Body of pancreas (tissue), 4 donors: ENCODE measurements around the gene C19orf25. TPM values are rescaled to one million over a fixed set of nuclear protein-coding genes. Genes with fewer than 3 reads are reported as not detected.

Source experiments
- ATAC-seq: fragments of 150-250 bp; one replicate; pipeline ENCODE4 v1.9.1; 2016
- DNase-seq, 4 donors: peaks; one replicate each; pipeline ENCODE4 v3.0.0-alpha.2; 2019
- H3K27ac ChIP-seq, 4 donors: fragments of 200-600 bp; sonication (generic); 1 replicate in 3 of 4; 2 replicates in 1 of 4; pipeline versions ENCODE4 v1.5.1 to v1.6.1; 2016 to 2019; ENCODE audit warnings: mild to moderate bottlenecking in 1 of 4, mixed read lengths in 1 of 4, moderate library complexity in 1 of 4
- H3K27me3 ChIP-seq, 2 donors: fragments of 200-600 bp; sonication (generic); one replicate each; pipeline ENCODE4 v1.6.0; 2016; ENCODE audit warnings: mild to moderate bottlenecking in 1 of 2
- H3K36me3 ChIP-seq, 2 donors: fragments of 200-600 bp; sonication (generic); replicated peaks in 1 of 2; 2 replicates each; pipeline ENCODE4 v1.5.1; 2016; ENCODE audit warnings: low read depth in 2 of 2; ENCODE audit not compliant: insufficient read depth in 1 of 2
- H3K4me1 ChIP-seq: fragments of 200-600 bp; sonication (generic); one replicate; pipeline ENCODE4 v1.6.0; 2016
- H3K4me3 ChIP-seq, 2 donors: fragments of 200-600 bp; sonication (generic); 1 replicate in 1 of 2; 2 replicates in 1 of 2; pipeline ENCODE4 v1.5.1; 2016 to 2019
- H3K9me3 ChIP-seq, 3 donors: fragments of 200-600 bp; sonication (generic); 1 replicate in 2 of 3; 2 replicates in 1 of 3; pipeline ENCODE4 v1.5.1; 2016
- CTCF ChIP-seq, 7 experiments: fragments of 450-650 bp in 4 of 7; fragments of 200-600 bp in 3 of 7; sonication (generic) in 3 of 7; IDR thresholded peaks; one replicate each; pipeline ENCODE4 v1.5.1; 2016 to 2019; ENCODE audit warnings: antibody characterized with exemption in 7 of 7
- POLR2A ChIP-seq, 3 donors: fragments of 450-650 bp; IDR thresholded peaks; one replicate each; pipeline ENCODE4 v1.6.1; 2016; ENCODE audit warnings: antibody characterized with exemption in 3 of 3, mild to moderate bottlenecking in 2 of 3
- WGBS, 2 donors: methylation state at CpG; one replicate each; pipeline ENCODE4 v1.1.5; 2017; 5-methylcytosine and 5-hydroxymethylcytosine counted together
- intact Hi-C: fragments of 100-400 bp; cut with DNase I; formaldehyde crosslinking; loops from one replicate; pipeline ENCODE4 v1.15.1; 2023
- total RNA-seq, 2 donors: library from RNA; depleted of rRNA; stranded (reverse); fragments of >200 nt; gene quantifications; one replicate each; pipeline ENCODE4 v1.1.0, GENCODE V29; 2016

Gene C19orf25
- total RNA-seq, 2 donors from 2014 or later: 26.7 to 31.4 TPM

GRCh38 chr19:1429750-1430149, 49.3 kb downstream of the C19orf25 start:
- H3K27me3 ChIP-seq: no peaks in the 10 kb centered on the region
- DNase-seq (no peak), ATAC-seq (peak; percentile 8)
- WGBS, 2 donors: 58 to 67% methylated on average over 3 to 14 of the region's 14 CpGs
- no peak overlapping the region for H3K27ac ChIP-seq
- H3K4me3 ChIP-seq: no peak overlapping the region
- peaks cover 17 to 23% of the 10 kb centered on the region in 2 donors for H3K36me3 ChIP-seq
- no peak for TF ChIP-seq CTCF (IDR thresholded peaks at IDR 0.05)
- no peak for TF ChIP-seq POLR2A (IDR thresholded peaks at IDR 0.05)
- H3K4me1 ChIP-seq: no peaks in the 10 kb centered on the region
- intact Hi-C loops: no loop called here
- no peaks in the 10 kb centered on the region for H3K9me3 ChIP-seq

GRCh38 chr19:1428738-1429391, 50.1 kb downstream of the C19orf25 start:
- ATAC-seq (no peak), DNase-seq (no peak)
- no peak overlapping the region for H3K4me3 ChIP-seq
- H3K27me3 ChIP-seq: no peaks in the 10 kb centered on the region
- H3K27ac ChIP-seq: no peak overlapping the region
- intact Hi-C loops: no loop called here
- H3K4me1 ChIP-seq: no peaks in the 10 kb centered on the region
- 77 to 88% methylated on average over 20 to 37 of the region's 41 CpGs for WGBS, 2 donors
- H3K36me3 ChIP-seq: peaks cover 10 to 21% of the 10 kb centered on the region in 2 donors
- no peaks in the 10 kb centered on the region for H3K9me3 ChIP-seq
- TF ChIP-seq CTCF (IDR thresholded peaks at IDR 0.05) (no peak), POLR2A (IDR thresholded peaks at IDR 0.05) (no peak)

- H3K27me3 ChIP-seq: no peaks in the 10 kb centered on the region
- ATAC-seq (no peak), DNase-seq (no peak)
- intact Hi-C loops: no loop called here
- no peak overlapping the region for H3K27ac ChIP-seq
- H3K4me3 ChIP-seq: no peak overlapping the region
- H3K4me1 ChIP-seq: no peaks in the 10 kb centered on the region
- no peaks in the 10 kb centered on the region for H3K9me3 ChIP-seq
- peaks cover 10 to 23% of the 10 kb centered on the region in 2 donors for H3K36me3 ChIP-seq
- 87 to 88% methylated on average over 20 of the region's 27 CpGs for WGBS, 2 donors
- TF ChIP-seq POLR2A (IDR thresholded peaks at IDR 0.05) (no peak), CTCF (IDR thresholded peaks at IDR 0.05) (no peak)
Observed at GRCh38 chr19:1427221-1427920, 51.6 kb downstream of the C19orf25 start.

- Histone ChIP-seq H3K27ac (no peak overlapping the region), H3K4me3 (no peak overlapping the region), H3K27me3 (no peaks in the 10 kb centered on the region), H3K9me3 (no peaks in the 10 kb centered on the region), H3K36me3 (peaks cover 13 to 26% of the 10 kb centered on the region in 2 donors), H3K4me1 (no peaks in the 10 kb centered on the region)
- ATAC-seq (no peak), DNase-seq (no peak)
- no peak for TF ChIP-seq POLR2A (IDR thresholded peaks at IDR 0.05)
- TF ChIP-seq CTCF (IDR thresholded peaks at IDR 0.05): no peak
- intact Hi-C loops: no loop called here
- WGBS, 2 donors: 86 to 90% methylated on average over 9 of the region's 9 CpGs
Observed at GRCh38 chr19:1426736-1427135, 52.3 kb downstream of the C19orf25 start.
